HepG2 (cell line): ENCODE results near the gene KCND3. TPM values are rescaled to one million over a fixed set of nuclear protein-coding genes. Genes with fewer than 3 reads are reported as not detected.

Source experiments
- ATAC-seq: fragments of 200-7000 bp; cut with Tn5 transposase; 3 replicates; pipeline ENCODE4 v1.9.1; 2020; ENCODE audit warnings: mild to moderate bottlenecking, moderate library complexity
- BruUV-seq: library from RNA; stranded (reverse); fragments of 400-500 nt; replicated peaks from 2 replicates; lab custom pipeline; 2021; lab: Mats Ljungman, UMichigan
- CTCF ChIA-PET: fragments of 300-600 bp; formaldehyde crosslinking; extraction: SDS; loops from one replicate; lab custom pipeline; 2021; ENCODE audit warnings: low total read pairs, inconsistent platforms, low intra/inter-chr PET ratio; lab: Yijun Ruan, JAX
- POLR2A ChIA-PET: fragments of 350-600 bp; sonication (Branson Sonifier 250); formaldehyde crosslinking; loops from one replicate; lab custom pipeline; 2020; ENCODE audit warnings: antibody characterized with exemption, inconsistent platforms; lab: Yijun Ruan, JAX
- DNase-seq: peaks from one replicate; pipeline ENCODE4 v3.0.0-alpha.2; 2015; ENCODE audit warnings: low spot score
- FAIRE-seq: peaks from 3 replicates; lab custom pipeline; 2011; peaks lifted over from hg19 to GRCh38; lab: Jason Lieb, UNC
- H2AFZ ChIP-seq: one replicate; pipeline ENCODE4 v1.6.1; 2011; ENCODE audit warnings: low read length, inconsistent platforms
- H3K27ac ChIP-seq: fragments of 300-600 bp; 3 replicates; pipeline ENCODE4 v1.8.0; 2011; ENCODE audit warnings: mixed run types, mild to moderate bottlenecking, mixed read lengths, low read length, inconsistent platforms; ENCODE audit not compliant: insufficient read depth; ENCODE audit errors: extremely low read length
- H3K27me3 ChIP-seq, 2 experiments: fragments of 200-600 bp in 1 of 2; 2 replicates in 1 of 2; 3 replicates in 1 of 2; pipeline versions ENCODE4 v1.6.0 to v1.8.0; 2011; ENCODE audit warnings: low read length in 2 of 2, mild to moderate bottlenecking in 2 of 2, moderate library complexity in 2 of 2, inconsistent platforms in 1 of 2; ENCODE audit not compliant: insufficient read depth in 2 of 2, control insufficient read depth in 1 of 2
- H3K36me3 ChIP-seq, 2 experiments: fragments of 200-600 bp in 1 of 2; replicated peaks in 1 of 2; 2 replicates in 1 of 2; 3 replicates in 1 of 2; pipeline versions ENCODE4 v1.5.1 to v1.8.0; 2011; ENCODE audit warnings: low read length in 2 of 2, inconsistent platforms in 1 of 2; ENCODE audit not compliant: insufficient read depth in 2 of 2, control insufficient read depth in 1 of 2
- H3K4me1 ChIP-seq: 2 replicates; pipeline ENCODE4 v1.5.1; 2012; ENCODE audit warnings: low read length, inconsistent platforms; ENCODE audit not compliant: insufficient read depth
- H3K4me2 ChIP-seq: 2 replicates; pipeline ENCODE4 v1.6.0; 2011; ENCODE audit warnings: low read depth, low read length, inconsistent platforms
- H3K4me3 ChIP-seq, 3 experiments: fragments of 200-600 bp in 1 of 3; sonication (generic), shearing (Covaris generic) in 1 of 3; replicated peaks in 1 of 3; 2 replicates each; pipeline ENCODE4 v1.5.1; 2011 to 2016; ENCODE audit warnings: low read length in 3 of 3, inconsistent platforms in 2 of 3, low read depth in 2 of 3, mild to moderate bottlenecking in 2 of 3, control low read depth in 1 of 3, mixed read lengths in 1 of 3; ENCODE audit not compliant: insufficient read depth in 1 of 3
- H3K79me2 ChIP-seq: one replicate; pipeline ENCODE4 v1.6.1; 2011; ENCODE audit warnings: low read length, inconsistent platforms; ENCODE audit not compliant: insufficient read depth
- H3K9ac ChIP-seq: 2 replicates; pipeline ENCODE4 v1.6.0; 2011; ENCODE audit warnings: mild to moderate bottlenecking, low read depth, low read length, inconsistent platforms; ENCODE audit not compliant: insufficient read depth
- H3K9me3 ChIP-seq: 2 replicates; pipeline ENCODE4 v1.5.1; 2012; ENCODE audit warnings: mild to moderate bottlenecking, low read length
- H4K20me1 ChIP-seq: 2 replicates; pipeline ENCODE4 v1.6.0; 2011; ENCODE audit warnings: inconsistent platforms, mild to moderate bottlenecking, low read length, moderate library complexity; ENCODE audit not compliant: insufficient read depth
- CBX1 ChIP-seq: IDR thresholded peaks from one replicate; pipeline ENCODE4 v1.6.1; 2016; ENCODE audit warnings: antibody characterized with exemption, low read depth
- FOXA1 ChIP-seq, 2 experiments: fragments of 450-650 bp in 1 of 2; sonication (generic) in 1 of 2; formaldehyde crosslinking in 1 of 2; IDR thresholded peaks; 2 replicates each; pipeline versions ENCODE4 v1.4.0 to v1.6.1; 2016 to 2020; ENCODE audit warnings: missing genetic modification reagents in 1 of 2
- GZF1 ChIP-seq: sonication (generic); formaldehyde crosslinking; IDR thresholded peaks from 2 replicates; pipeline ENCODE4 v1.5.1; 2020; ENCODE audit warnings: mild to moderate bottlenecking, missing genetic modification reagents
- HOXA9 ChIP-seq: sonication (generic); formaldehyde crosslinking; IDR thresholded peaks from 2 replicates; pipeline ENCODE4 v1.8.1; 2022; ENCODE audit warnings: missing genetic modification reagents, mild to moderate bottlenecking, moderate library complexity, borderline replicate concordance
- JUN ChIP-seq: sonication (generic); formaldehyde crosslinking; IDR thresholded peaks from 2 replicates; pipeline ENCODE4 v1.4.0; 2020; ENCODE audit warnings: mild to moderate bottlenecking, missing genetic modification reagents
- PHF20 ChIP-seq: sonication (generic); formaldehyde crosslinking; IDR thresholded peaks from 2 replicates; pipeline ENCODE4 v1.5.0; 2020; ENCODE audit warnings: mild to moderate bottlenecking, missing genetic modification reagents
- TMF1 ChIP-seq: sonication (generic); formaldehyde crosslinking; IDR thresholded peaks from 2 replicates; pipeline ENCODE4 v1.8.1; 2022; ENCODE audit warnings: low read depth, missing genetic modification reagents
- ZIK1 ChIP-seq: sonication (generic); formaldehyde crosslinking; IDR thresholded peaks from 2 replicates; pipeline ENCODE4 v1.5.0; 2020; ENCODE audit warnings: mild to moderate bottlenecking, low read depth, missing genetic modification reagents, borderline replicate concordance
- ZNF589 ChIP-seq: sonication (generic); formaldehyde crosslinking; conservative IDR thresholded peaks from 2 replicates; pipeline ENCODE4 v1.8.0; 2022; ENCODE audit warnings: mild to moderate bottlenecking, moderate library complexity, missing genetic modification reagents
- WGBS: methylation state at CpG from one replicate; pipeline ENCODE4 v1.1.6; 2017; ENCODE audit warnings: low lambda C conversion rate; 5-methylcytosine and 5-hydroxymethylcytosine counted together
- in situ Hi-C: cut with HindIII; loops from 2 replicates; pipeline ENCODE4 v1.10.0; 2017; ENCODE audit warnings: low pct_unique_long_range_greater_than_20kb; ENCODE audit not compliant: extremely low pct_ligation_motif_present
- intact Hi-C: fragments of 100-400 bp; cut with micrococcal nuclease; formaldehyde crosslinking; loops from one replicate; pipeline ENCODE4 v1.10.0; 2022; ENCODE audit not compliant: unreplicated experiment
- polyA plus RNA-seq, 8 experiments: library from polyadenylated mRNA; depleted of rRNA in 3 of 8; stranded (reverse) in 7 of 8; unstranded in 1 of 8; fragments of >200 nt; fragmentation: Illumina TruSeq in 4 of 8; extraction: Trizol in 4 of 8; gene quantifications; 2 replicates each; pipeline versions ENCODE4 v1.2.1 to v1.2.3, GENCODE V29; 2011 to 2016; ENCODE audit warnings: low read depth in 4 of 8, missing spikeins in 1 of 8, mixed read lengths in 1 of 8; ENCODE audit not compliant: insufficient read depth in 1 of 8
- total RNA-seq, 5 experiments: library from RNA; depleted of rRNA; stranded (reverse); fragments of >200 nt; fragmentation: Illumina TruSeq; extraction: Trizol; gene quantifications; 2 replicates each; pipeline ENCODE4 v1.2.3, GENCODE V29; 2016; ENCODE audit warnings: low read depth in 1 of 5
- TF ChIP-seq, protein P1 (sequence below): sonication (generic); formaldehyde crosslinking; IDR thresholded peaks from 2 replicates; pipeline ENCODE4 v1.5.1; 2020; ENCODE audit warnings: missing genetic modification reagents, mild to moderate bottlenecking, borderline replicate concordance
- TF ChIP-seq, protein P2 (sequence below): sonication (generic); formaldehyde crosslinking; IDR thresholded peaks from 2 replicates; pipeline ENCODE4 v1.5.1; 2020; ENCODE audit warnings: missing genetic modification reagents, mild to moderate bottlenecking, borderline replicate concordance
- TF ChIP-seq, protein P3 (sequence below): IDR thresholded peaks from 2 replicates; pipeline ENCODE4 v1.6.1; 2016; ENCODE audit warnings: missing genetic modification reagents, missing compliant biosample characterization
- TF ChIP-seq, protein P4 (sequence below): IDR thresholded peaks from 2 replicates; pipeline ENCODE4 v1.6.1; 2016; ENCODE audit warnings: missing compliant biosample characterization, missing genetic modification reagents, borderline replicate concordance
- TF ChIP-seq, protein P5 (sequence below): sonication (generic); formaldehyde crosslinking; IDR thresholded peaks from 2 replicates; pipeline ENCODE4 v1.8.0; 2023; ENCODE audit warnings: mild to moderate bottlenecking, missing genetic modification reagents

Gene KCND3
- total and polyA plus RNA-seq, 2 of the 13 experiments (the other 11 are each of a cell fraction or from before 2014, with no cell fraction given) = 0.04 TPM; not detected in 1

DNA sequence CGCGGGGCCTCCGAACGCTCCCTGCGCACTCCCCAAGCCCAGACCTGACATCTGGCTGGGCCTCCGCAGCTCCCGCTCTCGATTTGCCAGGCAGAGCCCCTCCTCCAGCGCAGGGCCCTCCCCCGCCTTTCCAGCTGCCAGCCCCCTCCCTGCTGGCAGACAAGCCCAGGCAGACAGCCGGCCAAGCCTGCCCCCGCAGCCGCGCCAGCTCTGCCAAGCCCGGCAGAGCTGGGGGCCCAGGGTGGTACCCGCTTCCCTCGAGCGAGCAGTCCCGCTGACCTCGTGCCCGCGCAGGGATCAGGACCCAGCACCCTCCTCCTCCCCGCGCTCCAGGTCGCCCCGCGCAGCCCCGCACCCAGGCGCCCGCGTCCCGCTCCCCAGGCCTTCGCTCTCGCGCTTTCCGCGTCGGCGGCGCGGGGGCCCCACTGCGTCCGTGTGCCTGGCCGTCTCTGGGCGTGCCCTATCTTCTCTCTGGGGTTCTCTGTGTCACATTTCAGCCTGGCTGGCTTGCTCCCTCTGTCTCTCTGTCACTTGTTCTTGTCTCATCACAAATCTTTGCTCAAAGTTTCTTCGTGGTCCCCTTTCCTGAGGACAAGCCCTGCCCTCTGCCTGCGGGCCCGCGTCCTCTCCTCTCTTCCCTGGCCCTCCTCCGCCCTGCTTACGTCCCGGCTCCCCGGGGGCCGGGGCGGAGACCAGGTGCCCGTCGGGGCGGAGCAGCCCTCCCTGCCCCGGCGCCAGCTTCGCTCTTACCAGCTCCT, 250.9 kb downstream of the KCND3 start (continued):
- TF ChIP-seq ZNF589 = peak; percentile 70; the same call in 1 of the 2 replicates
- TF ChIP-seq, protein P1, sequence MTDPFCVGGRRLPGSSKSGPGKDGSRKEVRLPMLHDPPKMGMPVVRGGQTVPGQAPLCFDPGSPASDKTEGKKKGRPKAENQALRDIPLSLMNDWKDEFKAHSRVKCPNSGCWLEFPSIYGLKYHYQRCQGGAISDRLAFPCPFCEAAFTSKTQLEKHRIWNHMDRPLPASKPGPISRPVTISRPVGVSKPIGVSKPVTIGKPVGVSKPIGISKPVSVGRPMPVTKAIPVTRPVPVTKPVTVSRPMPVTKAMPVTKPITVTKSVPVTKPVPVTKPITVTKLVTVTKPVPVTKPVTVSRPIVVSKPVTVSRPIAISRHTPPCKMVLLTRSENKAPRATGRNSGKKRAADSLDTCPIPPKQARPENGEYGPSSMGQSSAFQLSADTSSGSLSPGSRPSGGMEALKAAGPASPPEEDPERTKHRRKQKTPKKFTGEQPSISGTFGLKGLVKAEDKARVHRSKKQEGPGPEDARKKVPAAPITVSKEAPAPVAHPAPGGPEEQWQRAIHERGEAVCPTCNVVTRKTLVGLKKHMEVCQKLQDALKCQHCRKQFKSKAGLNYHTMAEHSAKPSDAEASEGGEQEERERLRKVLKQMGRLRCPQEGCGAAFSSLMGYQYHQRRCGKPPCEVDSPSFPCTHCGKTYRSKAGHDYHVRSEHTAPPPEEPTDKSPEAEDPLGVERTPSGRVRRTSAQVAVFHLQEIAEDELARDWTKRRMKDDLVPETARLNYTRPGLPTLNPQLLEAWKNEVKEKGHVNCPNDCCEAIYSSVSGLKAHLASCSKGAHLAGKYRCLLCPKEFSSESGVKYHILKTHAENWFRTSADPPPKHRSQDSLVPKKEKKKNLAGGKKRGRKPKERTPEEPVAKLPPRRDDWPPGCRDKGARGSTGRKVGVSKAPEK (CRISPR knock-in tag) = no peak
- no peak for TF ChIP-seq FOXA1 (IDR thresholded peaks at IDR 0.05)
- no peak for TF ChIP-seq FOXA1 (CRISPR knock-in tag; IDR thresholded peaks at IDR 0.05)
- TF ChIP-seq CBX1 = peak; percentile 3
- TF ChIP-seq TMF1 = peak; percentile 34; the same call in 1 of the 2 replicates
- TF ChIP-seq, all 625 proteins: peak for 80

DNA sequence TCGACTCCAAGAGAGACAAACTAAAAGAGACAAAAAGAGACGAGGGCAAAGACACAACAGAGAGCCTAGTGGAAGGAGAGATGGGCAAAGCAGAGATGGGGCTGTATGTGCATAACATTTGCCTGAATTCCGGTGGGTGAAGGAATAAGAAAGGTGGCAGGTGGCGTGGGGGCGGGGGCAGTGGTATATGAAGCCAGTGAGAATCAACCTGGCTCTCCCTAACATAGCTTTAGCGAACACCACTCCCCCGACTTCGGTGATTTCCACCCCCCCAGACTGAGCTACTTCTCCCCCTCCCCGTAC, 251.4 kb downstream of the KCND3 start:
- Histone ChIP-seq H3K79me2 (peaks cover 15% of the 10 kb centered on the region), H3K4me3 (peak overlapping the region; percentile 57 to 78 (median 66)), H3K4me1 (peaks cover 72% of the 10 kb centered on the region), H3K36me3 (no peaks in the 10 kb centered on the region), H4K20me1 (no peaks in the 10 kb centered on the region), H3K9ac (peak overlapping the region; percentile 90), H2AFZ (no peak overlapping the region), H3K4me2 (peak overlapping the region; percentile 83), H3K27ac (peak overlapping the region; percentile 75), H3K27me3 (peaks cover 0 to 5% of the 10 kb centered on the region in 2 experiments; a peak in 1 of 5 replicates), H3K9me3 (no peaks in the 10 kb centered on the region)
- intact Hi-C loops (no loop called here), in situ Hi-C loops (no loop called here)
- BruUV-seq = no TSS peak
- CTCF ChIA-PET = no interaction called here
- no peak for FAIRE-seq
- 19% methylated on average over 8 of the region's 9 CpGs for WGBS
- POLR2A ChIA-PET = interaction anchor here (1.9 to 3.8 kb wide), 4 partner anchors 9 to 230 kb away, joined by 6 to 22 read pairs (median 9); partner anchors contain the start of gene DDX20
- ATAC-seq = no peak
- DNase-seq = no peak
- no peak for TF ChIP-seq JUN
- TF ChIP-seq, protein P2, sequence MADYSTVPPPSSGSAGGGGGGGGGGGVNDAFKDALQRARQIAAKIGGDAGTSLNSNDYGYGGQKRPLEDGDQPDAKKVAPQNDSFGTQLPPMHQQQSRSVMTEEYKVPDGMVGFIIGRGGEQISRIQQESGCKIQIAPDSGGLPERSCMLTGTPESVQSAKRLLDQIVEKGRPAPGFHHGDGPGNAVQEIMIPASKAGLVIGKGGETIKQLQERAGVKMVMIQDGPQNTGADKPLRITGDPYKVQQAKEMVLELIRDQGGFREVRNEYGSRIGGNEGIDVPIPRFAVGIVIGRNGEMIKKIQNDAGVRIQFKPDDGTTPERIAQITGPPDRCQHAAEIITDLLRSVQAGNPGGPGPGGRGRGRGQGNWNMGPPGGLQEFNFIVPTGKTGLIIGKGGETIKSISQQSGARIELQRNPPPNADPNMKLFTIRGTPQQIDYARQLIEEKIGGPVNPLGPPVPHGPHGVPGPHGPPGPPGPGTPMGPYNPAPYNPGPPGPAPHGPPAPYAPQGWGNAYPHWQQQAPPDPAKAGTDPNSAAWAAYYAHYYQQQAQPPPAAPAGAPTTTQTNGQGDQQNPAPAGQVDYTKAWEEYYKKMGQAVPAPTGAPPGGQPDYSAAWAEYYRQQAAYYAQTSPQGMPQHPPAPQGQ (CRISPR knock-in tag) = no peak
- TF ChIP-seq GZF1 (CRISPR knock-in tag) = 0 out of 2 replicates have a peak, but pooled peaks have one; percentile 13
- TF ChIP-seq, protein P3, sequence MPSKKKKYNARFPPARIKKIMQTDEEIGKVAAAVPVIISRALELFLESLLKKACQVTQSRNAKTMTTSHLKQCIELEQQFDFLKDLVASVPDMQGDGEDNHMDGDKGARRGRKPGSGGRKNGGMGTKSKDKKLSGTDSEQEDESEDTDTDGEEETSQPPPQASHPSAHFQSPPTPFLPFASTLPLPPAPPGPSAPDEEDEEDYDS (CRISPR knock-in tag) = no peak
- 0 out of 2 replicates have a peak, but pooled peaks have one; percentile 36 for TF ChIP-seq PHF20 (CRISPR knock-in tag)
- TF ChIP-seq, protein P4, sequence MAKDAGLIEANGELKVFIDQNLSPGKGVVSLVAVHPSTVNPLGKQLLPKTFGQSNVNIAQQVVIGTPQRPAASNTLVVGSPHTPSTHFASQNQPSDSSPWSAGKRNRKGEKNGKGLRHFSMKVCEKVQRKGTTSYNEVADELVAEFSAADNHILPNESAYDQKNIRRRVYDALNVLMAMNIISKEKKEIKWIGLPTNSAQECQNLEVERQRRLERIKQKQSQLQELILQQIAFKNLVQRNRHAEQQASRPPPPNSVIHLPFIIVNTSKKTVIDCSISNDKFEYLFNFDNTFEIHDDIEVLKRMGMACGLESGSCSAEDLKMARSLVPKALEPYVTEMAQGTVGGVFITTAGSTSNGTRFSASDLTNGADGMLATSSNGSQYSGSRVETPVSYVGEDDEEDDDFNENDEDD (CRISPR knock-in tag) = 0 out of 2 replicates have a peak, but pooled peaks have one; percentile 1
- TF ChIP-seq, protein P5, sequence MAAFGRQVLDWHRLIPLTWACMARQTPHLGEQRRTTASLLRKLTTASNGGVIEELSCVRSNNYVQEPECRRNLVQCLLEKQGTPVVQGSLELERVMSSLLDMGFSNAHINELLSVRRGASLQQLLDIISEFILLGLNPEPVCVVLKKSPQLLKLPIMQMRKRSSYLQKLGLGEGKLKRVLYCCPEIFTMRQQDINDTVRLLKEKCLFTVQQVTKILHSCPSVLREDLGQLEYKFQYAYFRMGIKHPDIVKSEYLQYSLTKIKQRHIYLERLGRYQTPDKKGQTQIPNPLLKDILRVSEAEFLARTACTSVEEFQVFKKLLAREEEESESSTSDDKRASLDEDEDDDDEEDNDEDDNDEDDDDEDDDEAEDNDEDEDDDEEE (CRISPR knock-in tag) = peak; percentile 8; the same call in 1 of the 2 replicates
- TF ChIP-seq HOXA9 = no peak
- TF ChIP-seq ZIK1 (CRISPR knock-in tag) = 0 out of 2 replicates have a peak, but pooled peaks have one; percentile 4
